WTC11 (cell line): Measurements from ENCODE around the gene SLC7A10.

Experiments
- TF ChIP-seq, protein P1 (sequence below): sonication (generic); formaldehyde crosslinking; IDR thresholded peaks from 2 replicates; pipeline ENCODE4 v1.8.0; 2022; ENCODE audit warnings: mild to moderate bottlenecking, missing genetic modification reagents
- TF ChIP-seq, protein P2 (sequence below): fragments of 200-600 bp; IDR thresholded peaks from 2 replicates; pipeline ENCODE4 v1.8.0; 2022; ENCODE audit warnings: antibody characterized with exemption

DNA sequence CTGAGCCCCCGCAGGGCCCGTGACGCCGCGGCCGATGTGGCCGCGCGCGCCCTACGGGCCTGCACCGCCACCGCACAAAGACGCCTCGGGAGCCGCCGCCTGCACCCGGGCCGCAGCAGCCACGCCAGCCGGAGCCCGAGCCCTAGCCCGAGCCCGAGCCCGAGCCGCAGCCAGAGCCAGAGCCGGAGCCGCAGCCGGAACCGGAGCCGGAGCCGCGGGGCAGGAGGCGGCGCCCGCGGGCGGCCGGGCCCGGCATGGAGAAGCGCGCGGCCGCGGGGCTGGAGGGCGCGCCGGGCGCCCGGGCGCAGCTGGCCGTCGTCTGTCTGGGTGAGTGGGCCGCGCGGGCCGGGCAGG is 31.1 kb downstream of the SLC7A10 start:
- TF ChIP-seq, protein P1, sequence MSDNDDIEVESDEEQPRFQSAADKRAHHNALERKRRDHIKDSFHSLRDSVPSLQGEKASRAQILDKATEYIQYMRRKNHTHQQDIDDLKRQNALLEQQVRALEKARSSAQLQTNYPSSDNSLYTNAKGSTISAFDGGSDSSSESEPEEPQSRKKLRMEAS (CRISPR knock-in tag), result no peak
- TF ChIP-seq, protein P2, sequence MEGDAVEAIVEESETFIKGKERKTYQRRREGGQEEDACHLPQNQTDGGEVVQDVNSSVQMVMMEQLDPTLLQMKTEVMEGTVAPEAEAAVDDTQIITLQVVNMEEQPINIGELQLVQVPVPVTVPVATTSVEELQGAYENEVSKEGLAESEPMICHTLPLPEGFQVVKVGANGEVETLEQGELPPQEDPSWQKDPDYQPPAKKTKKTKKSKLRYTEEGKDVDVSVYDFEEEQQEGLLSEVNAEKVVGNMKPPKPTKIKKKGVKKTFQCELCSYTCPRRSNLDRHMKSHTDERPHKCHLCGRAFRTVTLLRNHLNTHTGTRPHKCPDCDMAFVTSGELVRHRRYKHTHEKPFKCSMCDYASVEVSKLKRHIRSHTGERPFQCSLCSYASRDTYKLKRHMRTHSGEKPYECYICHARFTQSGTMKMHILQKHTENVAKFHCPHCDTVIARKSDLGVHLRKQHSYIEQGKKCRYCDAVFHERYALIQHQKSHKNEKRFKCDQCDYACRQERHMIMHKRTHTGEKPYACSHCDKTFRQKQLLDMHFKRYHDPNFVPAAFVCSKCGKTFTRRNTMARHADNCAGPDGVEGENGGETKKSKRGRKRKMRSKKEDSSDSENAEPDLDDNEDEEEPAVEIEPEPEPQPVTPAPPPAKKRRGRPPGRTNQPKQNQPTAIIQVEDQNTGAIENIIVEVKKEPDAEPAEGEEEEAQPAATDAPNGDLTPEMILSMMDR, result no peak
